GF-D8 (cell line): ENCODE results near the gene CPED1.
A peak's percentile ranks its signal among the peaks of the same experiment; 100 is the strongest.
"Not testable (repeated sequence)": the region's sequence is repeated elsewhere in the genome, so short reads cannot be mapped to it uniquely, and the experiment has no call there.

ENCODE experiments used
- DNase-seq: peaks from one replicate; lab custom pipeline; 2025; lab: John Stamatoyannopoulos, UW

CPED1 gene

DNA sequence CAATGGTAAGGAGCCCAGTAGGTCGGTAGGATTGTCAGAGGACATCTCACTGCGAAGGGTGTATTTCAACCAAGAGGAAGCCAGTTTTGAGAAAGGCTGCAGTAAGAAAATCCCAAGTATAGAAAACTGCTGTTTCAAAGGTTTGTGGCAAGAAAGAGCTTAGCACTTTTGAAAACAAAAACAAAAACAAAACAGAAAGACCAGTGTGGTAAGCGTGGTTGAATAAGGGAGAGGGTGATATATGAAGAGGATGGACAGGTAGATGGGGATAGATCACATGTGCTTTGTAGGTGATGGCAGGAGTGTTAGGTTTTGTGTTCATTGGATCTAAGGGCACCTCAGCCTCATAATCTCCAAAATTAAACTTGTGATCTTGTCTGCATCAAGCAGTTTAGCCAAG, 198.7 kb downstream of the CPED1 start:
- DNase-seq, result no peak

DNA sequence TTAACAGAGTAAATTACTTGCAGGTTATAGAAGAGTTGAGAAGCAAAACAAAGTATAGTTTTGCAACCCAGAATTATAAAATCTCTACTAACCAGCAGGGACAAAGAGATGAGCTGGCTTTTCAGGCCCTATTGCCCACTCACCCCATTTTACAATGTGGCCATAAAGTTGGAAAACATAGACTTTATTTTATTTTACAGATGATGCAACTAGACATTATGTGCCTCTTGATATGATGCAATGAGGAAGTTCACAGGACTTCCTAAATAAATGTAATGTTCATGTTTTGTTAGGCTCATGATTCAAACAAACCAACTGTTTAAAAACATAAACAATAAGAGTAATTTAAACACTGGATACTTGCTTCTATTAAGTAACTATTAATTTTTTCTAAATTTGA, 199.2 kb downstream of the CPED1 start:
- DNase-seq, result peak; percentile 7

DNA sequence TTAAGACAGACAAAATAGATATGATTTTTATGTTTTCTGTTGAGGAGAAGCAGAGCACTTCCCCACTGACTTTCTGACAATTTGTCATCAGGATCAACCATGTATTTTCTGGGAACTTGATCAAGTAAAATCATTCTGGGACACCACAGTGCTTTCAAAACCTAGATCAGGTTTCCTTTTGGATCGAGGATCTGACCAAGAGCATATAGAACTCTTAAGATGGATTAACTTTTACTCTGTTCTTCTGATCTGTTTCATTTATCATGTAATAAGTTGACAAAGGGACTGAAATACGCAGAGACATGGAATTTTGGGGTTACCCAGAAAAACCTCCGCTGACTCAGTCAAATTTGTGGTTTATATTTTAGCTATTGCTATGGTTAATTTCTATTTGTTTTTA, 204.3 kb downstream of the CPED1 start:
- no peak for DNase-seq

DNA sequence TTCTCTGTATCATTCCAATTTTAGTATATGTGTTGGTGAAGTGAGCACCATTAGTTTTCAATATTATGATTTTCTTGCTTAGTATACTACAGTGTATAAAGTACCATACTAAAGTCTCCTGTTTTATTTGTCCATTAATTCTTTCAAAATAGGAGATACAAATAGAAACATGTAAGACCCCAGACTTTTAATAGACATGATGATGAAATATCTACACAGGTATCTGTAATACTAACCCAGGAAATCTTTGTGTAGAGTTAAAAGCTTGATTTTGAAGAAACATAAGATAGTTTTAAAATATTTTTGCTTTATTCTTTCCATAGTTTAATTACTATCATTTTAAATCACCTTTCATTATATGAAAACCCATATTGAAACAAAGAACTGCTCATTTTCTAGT, 206.5 kb downstream of the CPED1 start:
- DNase-seq, result no peak

DNA sequence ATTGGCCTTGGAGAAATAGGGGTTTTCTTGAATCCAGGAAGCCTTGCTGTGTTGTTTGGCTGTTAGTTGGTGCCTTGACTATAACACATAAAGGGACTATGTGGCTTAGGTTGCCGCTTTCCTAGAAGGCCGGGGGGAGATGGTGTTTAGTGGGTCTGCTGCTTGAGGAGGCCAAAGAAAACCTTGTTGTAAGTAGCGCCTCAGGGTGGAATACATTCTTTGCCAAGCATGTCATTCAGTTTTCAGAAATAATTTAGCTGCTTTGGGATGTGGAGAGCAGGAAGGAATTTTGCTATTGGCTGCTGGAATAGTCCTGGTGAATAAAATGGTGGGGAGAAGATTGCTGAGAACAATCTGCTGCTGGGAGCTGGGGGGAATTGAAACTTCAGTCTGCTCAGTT, 207.4 kb downstream of the CPED1 start:
- DNase-seq, result no peak

DNA sequence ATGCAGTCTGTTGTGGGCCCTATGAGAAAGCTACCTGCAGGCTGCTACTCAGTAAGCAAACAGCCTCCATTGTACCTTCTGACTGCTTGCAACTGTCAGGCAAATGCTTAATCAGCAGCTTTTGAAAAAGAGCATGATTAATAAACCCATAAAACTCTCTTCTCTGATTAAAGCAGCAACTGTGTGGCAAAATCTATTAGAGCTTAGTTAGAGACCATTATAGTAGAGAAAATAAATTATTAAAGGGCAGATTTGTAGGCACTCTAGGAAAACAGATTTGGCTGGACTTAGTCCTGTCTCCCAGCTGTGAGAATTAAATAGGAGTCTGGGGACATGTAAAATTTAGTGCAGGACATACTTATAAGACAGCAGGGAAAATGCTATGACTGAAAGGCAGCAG, 207.8 kb downstream of the CPED1 start:
- no peak for DNase-seq

DNA sequence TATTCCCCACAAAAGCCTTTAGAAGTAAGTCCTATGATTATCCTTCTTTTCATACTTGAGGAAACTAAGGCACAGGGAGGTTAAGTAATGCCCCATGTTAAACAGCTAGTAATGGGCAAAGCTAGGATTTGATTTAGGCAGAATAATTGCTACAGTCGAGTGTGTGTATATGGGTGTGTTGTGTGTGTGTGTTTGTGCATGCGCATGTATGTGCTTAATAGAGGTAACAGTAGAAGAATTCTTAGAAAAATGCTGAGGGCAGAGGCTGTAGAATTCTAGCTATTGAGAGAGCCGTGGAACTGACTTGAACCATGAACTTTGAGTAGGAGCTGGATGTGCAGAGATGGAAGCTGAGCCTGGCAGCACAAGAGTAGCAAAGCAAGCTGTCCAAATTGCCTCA, 208.9 kb downstream of the CPED1 start:
- no peak for DNase-seq

DNA sequence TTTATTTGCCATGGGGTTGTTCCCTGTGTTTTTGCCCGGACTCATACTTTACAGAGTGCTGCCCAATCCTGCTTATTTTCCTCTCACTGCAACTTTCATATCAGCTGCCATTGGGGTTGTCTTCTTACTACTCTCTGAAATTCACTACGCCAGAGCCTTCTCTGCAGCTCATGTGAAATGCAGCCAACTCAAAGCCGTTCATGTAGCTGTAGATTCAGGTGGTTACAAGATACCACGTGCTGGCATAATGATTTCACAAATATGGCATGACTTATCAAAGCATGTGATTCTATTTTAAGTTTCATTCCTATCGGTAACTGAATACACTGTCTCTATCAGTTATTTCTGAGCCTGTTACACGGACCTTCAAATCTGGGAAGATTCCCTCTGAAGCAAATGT, 210.0 kb downstream of the CPED1 start:
- no peak for DNase-seq

DNA sequence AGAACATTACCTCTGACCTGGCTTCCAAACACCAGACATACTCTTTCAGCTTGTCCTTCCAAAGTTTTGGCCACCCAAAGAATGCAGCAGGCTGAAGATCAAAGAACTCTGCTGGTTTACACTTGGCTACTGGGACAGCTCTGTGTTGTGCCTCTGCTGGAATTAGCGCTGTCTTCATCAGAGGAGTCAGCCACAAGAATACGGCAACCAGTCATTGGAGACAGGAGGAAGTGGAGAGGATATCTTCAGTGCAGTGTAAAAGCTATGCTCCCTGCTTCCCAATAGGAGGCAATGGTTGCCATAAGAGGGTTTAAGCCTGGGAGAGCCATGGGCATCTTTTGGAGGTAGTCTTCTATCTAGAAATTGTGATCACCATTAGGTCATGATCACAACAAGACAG, 213.6 kb downstream of the CPED1 start:
- DNase-seq, result no peak

DNA sequence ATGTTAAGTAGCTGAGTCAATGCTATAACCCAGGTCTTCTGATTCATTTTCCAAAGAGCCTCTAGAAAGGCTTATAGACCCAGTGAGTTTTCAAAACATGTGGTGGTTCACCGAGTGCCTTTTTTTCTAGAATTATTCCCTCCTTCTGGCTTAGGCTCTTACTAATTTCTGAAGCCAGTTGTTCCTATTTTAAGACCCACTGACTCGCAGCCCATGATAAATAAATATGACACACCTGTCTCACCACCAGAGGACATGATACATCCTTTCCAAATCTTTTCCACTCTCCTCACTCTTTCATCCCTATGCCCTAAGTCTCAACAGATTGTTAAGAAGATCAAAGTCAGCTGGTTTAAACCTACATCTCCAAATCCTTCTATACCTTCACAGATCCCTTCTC, 214.3 kb downstream of the CPED1 start:
- no peak for DNase-seq

DNA sequence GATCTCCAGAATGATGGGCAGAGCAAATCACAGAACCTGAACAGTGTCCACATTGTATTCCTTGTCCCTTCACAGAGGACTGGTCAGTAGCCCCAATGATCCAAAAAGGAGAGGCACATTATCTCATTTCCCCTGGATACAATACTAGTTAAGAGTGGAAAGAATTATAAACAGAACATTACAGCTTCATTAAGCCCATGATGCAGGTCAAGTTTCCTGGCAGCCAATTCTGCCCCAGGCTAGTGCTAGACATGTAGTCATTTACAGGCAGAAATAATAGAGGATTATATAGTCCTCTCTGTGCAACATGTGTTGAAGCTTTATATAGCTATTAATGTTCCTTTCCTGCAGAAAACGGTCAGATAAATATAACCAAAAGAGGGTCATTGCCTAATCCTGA, 216.0 kb downstream of the CPED1 start:
- DNase-seq, result no peak

DNA sequence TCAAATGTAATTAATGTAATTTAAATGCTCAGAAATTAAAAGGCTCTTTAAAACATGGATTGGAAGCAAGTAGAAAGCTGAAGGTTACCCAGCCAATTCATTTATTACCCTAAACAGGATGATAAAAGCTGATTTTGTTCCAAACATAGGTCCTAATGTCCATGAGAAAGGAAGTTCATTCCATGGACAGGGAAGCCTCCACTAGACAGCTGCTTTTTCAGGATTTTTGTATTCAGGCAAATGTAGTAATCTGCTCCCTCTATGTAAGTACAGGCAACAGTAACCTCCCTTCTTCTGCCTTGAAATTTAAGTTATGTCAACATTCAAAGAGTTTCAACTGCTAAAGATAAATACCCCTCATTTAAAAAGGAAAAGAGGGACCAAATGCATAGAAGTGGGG, 217.3 kb downstream of the CPED1 start:
- no peak for DNase-seq

DNA sequence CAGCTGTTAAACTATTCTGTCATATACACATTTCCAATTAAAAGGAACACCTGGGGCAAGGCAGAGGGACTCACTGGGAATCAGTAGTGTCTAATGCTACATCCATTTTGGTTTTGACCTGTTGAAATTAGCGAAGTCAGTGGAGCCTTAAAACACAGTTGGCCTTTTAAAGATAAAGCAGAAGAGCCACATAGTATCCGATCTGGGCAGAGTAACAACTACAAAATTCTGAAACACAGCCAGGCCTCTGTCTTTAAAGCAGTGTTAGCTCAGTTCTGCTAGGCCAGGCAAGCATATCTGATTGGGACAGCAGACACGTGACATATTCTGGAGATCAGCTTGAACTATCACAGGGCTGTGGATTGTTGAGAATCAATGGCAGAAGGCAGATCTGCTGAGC, 222.7 kb downstream of the CPED1 start:
- DNase-seq, result no peak

DNA sequence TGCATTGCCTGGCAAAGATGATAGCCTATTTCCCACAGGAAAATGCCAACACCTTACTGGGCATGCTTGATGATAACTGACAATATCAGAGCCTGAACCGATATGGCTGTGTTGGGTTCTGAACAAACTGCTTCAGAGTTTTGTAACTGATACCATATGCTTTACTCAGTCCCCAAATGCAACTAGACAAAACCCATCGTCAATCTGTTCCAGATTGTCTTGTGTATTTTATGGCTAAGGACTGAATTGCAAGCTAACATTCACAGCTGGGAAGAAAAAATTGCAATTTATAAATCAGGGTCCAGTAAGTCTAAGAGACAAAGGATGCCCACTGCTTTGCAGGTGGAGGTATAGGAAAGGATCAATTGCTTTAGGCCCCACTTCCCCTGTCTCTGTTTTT, 223.5 kb downstream of the CPED1 start:
- no peak for DNase-seq

DNA sequence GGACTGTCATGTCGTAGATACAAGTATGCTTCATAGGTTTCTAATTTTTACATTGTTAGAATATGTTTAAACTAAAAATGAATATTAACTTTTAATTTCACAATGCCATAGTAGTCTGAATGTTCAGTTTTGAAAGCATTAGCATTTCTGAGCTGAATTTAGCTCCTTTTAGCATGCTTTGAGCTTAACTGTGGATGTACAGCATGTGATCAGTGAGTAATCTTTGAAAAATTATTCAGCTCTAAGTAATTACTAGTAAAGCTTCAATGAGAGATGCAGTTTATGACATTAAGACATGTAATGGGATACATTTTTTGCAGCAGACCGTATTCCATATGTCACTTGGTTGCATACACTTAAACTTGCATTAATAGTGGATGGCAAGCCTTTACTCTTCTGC, 226.1 kb downstream of the CPED1 start:
- DNase-seq, result no peak

DNA sequence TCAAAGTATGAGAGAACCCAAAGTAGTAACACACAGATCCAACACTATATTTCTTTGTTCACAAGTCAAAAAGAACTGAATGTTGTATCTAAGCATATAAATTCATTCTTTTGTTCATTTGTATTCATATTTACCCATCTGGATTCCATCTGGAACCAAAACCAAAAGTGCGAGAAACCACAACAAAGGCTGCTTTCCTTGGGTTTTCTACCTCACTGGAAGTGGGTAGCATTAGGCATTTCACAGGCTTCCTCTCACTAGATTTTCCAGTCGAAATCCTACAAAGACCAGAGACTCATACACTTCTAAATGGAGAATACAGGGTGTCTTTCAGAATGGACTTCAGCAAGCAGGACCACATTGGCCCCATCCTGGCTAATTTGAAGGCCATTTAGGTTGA, 230.5 kb downstream of the CPED1 start:
- no peak for DNase-seq

DNA sequence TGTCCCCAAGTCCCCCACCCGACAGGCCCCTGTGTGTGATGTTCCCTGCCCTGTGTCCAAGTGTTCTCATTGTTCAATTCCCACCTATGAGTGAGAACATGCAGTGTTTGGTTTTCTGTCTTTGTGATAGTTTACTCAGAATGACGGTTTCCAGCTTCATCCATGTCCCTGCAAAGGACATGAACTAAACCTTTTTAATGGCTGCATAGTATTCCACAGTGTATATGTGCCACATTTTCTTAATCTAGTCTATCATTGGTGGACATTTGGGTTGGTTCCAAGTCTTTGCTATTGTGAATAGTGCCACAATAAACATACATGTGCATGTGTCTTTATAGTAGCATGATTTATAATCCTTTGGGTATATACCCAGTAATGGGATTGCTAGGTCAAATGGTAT, 232.6 kb downstream of the CPED1 start:
- not testable (repeated sequence) for DNase-seq

DNA sequence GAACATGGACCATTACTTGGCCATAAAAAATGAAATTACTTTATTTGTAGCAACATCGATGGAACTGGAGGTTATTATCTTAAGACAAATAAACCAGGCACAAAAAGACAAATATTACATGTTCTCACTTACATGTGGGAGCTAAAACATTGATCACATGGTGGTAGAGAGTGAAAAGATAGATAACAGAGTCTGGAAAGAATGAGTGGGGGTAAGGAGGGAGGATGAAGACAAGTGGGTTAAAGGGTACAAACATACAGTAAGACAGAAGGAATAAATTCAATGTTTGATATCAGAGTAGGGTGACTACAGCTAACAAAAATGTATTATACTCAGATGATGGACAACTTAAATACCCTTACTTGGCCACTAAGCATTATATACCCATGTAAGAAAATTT, 240.3 kb downstream of the CPED1 start:
- DNase-seq, result no peak

DNA sequence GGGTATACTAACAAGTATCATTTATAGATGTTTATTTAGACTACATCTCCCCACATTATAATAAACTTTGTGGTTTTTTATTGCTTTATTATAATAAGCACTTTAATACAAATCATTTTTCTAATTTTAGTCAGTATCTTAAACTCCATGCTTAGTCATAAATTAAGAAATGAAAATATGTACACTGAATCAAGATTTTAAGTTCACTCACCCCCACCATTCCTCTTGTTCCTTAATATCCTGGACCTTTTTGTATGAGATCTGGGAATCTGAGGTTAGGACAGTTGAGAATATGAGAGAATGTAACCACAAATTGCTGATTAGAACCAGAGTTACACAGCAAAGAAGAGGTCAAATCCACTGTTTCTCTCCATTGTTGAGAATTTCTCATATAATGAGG, 246.7 kb downstream of the CPED1 start:
- DNase-seq, result no peak

DNA sequence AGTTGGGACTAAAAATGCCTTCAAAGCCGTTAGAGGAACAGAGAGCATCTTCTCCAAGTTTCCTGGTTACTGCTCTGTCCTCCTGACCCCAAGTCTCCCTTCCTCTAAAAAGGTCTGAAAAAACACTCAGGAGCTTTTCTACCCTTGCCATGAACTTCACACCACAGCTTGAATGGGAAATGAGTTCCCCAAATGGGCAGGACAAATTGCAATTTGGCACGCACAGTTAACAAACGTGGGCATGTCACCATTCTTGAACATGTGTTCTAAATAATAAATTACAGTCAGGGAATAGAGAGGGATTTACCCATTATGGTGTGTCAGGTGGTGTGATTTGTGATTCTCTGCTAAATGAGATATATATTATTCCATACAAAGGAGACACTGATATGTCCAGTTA, 249.1 kb downstream of the CPED1 start:
- no peak for DNase-seq

DNA sequence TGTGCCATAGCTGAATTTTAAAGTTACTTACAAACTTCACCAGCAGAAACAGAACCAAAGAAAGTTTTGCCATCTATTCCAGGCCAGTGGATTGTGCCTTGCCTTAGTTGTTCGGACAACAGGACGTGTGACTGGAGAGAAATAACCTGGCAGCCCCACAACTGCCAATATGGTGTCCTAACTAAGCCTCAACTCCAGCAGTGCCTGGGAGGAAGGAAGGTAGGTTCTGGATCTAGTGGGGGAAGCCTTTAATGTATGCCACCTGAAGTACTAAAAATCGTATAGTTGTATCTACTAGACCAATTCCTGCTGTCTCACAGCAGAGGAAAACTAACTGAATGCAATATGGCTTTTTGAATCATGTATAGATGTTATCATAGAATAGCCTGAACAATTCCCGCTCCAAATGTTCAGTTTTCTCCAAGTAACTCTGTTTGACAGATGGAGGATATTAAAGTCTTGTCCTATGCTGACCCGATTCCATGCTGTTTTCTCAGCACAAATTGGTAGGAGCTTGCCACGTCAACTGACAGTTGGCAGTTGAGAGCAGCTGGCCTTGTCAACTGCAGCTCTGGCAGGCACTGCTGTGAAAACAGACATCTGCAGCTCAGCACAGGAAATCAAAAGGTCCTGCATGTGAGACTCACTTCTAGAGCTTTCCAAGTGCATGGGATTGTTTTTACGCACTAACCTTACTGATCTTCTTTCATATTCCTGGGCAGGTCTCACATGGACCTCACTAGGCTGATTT, 255.8 kb downstream of the CPED1 start:
- no peak for DNase-seq

DNA sequence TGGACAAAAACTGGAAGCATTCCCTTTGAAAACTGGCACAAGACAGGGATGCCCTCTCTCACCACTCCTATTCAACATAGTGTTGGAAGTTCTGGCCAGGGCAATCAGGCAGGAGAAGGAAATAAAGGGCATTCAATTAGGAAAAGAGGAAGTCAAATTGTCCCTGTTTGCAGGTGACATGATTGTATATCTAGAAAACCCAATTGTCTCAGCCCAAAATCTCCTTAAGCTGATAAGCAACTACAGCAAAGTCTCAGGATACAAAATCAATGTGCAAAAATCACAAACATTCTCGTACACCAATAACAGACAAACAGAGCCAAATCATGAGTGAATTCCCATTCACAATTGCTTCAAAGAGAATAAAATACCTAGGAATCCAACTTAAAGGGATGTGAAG, 262.9 kb downstream of the CPED1 start:
- DNase-seq, result not testable (repeated sequence)

DNA sequence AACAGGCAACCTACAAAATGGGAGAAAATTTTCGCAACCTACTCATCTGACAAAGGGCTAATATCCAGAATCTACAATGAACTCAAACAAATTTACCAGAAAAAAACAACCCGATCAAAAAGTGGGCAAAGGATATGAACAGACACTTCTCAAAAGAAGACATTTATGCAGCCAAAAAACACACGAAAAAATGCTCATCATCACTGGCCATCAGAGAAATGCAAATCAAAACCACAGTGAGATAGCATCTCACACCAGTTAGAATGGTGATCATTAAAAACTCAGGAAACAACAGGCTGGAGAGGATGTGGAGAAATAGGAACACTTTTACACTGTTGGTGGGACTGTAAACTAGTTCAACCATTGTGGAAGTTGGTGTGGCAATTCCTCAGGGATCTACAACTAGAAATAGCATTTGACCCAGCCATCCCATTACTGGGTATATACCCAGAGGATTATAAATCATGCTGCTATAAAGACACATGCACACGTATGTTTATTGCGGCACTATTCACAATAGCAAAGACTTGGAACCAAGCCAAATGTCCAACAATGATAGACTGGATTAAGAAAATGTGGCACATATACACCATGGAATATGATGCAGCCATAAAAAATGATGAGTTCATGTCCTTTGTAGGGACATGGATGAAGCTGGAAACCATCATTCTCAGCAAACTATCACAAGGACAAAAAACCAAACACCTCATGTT, 264.2 kb downstream of the CPED1 start:
- DNase-seq, result not testable (repeated sequence)

DNA sequence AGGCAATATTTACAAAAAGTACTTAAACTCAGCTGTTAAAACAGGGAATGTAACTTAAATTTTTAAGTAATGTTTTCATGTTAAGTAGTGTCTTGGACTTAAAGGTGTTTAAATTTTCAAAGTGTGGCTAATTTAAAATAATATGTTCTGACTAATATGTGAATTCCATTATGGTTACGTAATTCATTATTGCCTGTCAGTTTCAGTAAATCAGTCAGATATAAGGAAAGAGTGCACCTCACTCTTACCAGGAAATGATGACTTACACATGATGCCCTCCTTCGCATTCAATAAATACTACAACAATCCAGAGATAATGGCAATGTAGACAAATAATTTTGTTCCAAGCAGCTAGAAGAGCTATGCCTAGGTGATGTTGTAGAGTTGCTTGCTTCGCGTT, 271.3 kb downstream of the CPED1 start:
- no peak for DNase-seq
